Activated CD8-positive, alpha-beta T cell treated with anti-CD3 and anti-CD28 coated beads for 36 hours (primary cell): ENCODE measurements around the gene QPCTL. TPM values are rescaled to one million over a fixed set of nuclear protein-coding genes. Genes with fewer than 3 reads are reported as not detected.
"Not testable (repeated sequence)": the region's sequence is repeated elsewhere in the genome, so short reads cannot be mapped to it uniquely, and the experiment has no call there.

Source experiments
- ATAC-seq: fragments of 200-7000 bp; cut with Tn5 transposase; one replicate; pipeline ENCODE4 v1.10.0; 2021; ENCODE audit warnings: mild to moderate bottlenecking, moderate library complexity
- CTCF ChIA-PET: fragments of 350-600 bp; sonication (Branson Sonifier 250); formaldehyde crosslinking; loops from one replicate; lab custom pipeline; 2021; ENCODE audit warnings: antibody characterized with exemption; lab: Charles Lee
- POLR2A ChIA-PET: fragments of 350-600 bp; sonication (Branson Sonifier 250); formaldehyde crosslinking; loops from one replicate; lab custom pipeline; 2021; ENCODE audit warnings: antibody characterized with exemption; lab: Charles Lee
- DNase-seq: peaks from one replicate; pipeline ENCODE4 v3.0.0-alpha.2; 2020
- H3K27ac Mint-ChIP-seq: one replicate; pipeline ENCODE4 v1.8.0; 2021; ENCODE audit warnings: mild to moderate bottlenecking, mixed read lengths
- H3K27me3 Mint-ChIP-seq: one replicate; pipeline ENCODE4 v1.8.0; 2021; ENCODE audit warnings: mixed read lengths
- H3K36me3 Mint-ChIP-seq: one replicate; pipeline ENCODE4 v1.8.0; 2021; ENCODE audit warnings: low read depth, mixed read lengths
- H3K4me1 Mint-ChIP-seq: one replicate; pipeline ENCODE4 v1.8.0; 2021; ENCODE audit warnings: low read depth, mixed read lengths
- H3K4me3 Mint-ChIP-seq: one replicate; pipeline ENCODE4 v1.8.0; 2021; ENCODE audit warnings: mild to moderate bottlenecking, moderate library complexity, mixed read lengths
- H3K9me3 Mint-ChIP-seq: one replicate; pipeline ENCODE4 v1.8.0; 2021; ENCODE audit warnings: mixed read lengths
- CTCF ChIP-seq: fragments of 200-600 bp; IDR thresholded peaks from one replicate; pipeline ENCODE4 v1.8.0; 2022; ENCODE audit warnings: antibody characterized with exemption, mild to moderate bottlenecking
- intact Hi-C: fragments of 100-400 bp; cut with micrococcal nuclease; formaldehyde crosslinking; loops from one replicate; pipeline ENCODE4 v1.10.0; 2022
- total RNA-seq, 2 experiments: library from RNA; stranded (reverse); gene quantifications; one replicate each; pipeline ENCODE4 v1.2.3, GENCODE V29; 2021

QPCTL gene
- total RNA-seq, 2 experiments from 2014 or later, result 31.6 to 31.7 TPM

GRCh38 chr19:45742969-45743368 lies 50.5 kb downstream of the QPCTL start:
- H3K9me3 Mint-ChIP-seq, result no peaks in the 10 kb centered on the region
- TF ChIP-seq CTCF, result no peak

GRCh38 chr19:45745606-45746005 lies 53.1 kb downstream of the QPCTL start:
- H3K9me3 Mint-ChIP-seq, result no peaks in the 10 kb centered on the region
- intact Hi-C loops, result no loop called here
- H3K4me1 Mint-ChIP-seq, result no peaks in the 10 kb centered on the region
- DNase-seq (no peak), ATAC-seq (no peak)
- CTCF ChIA-PET, result interaction anchor here (0.7 kb wide), 1 partner anchor 24 kb away, joined by 3 read pairs; no protein-coding TSS in a partner anchor
- no peaks in the 10 kb centered on the region for H3K36me3 Mint-ChIP-seq
- TF ChIP-seq CTCF, result no peak
- no peak overlapping the region for H3K4me3 Mint-ChIP-seq
- peaks cover 6% of the 10 kb centered on the region for H3K27me3 Mint-ChIP-seq
- POLR2A ChIA-PET, result no interaction called here
- no peak overlapping the region for H3K27ac Mint-ChIP-seq

More at GRCh38 chr19:45742969-45743368, 50.5 kb downstream of the QPCTL start:
- Mint-ChIP-seq H3K4me1 (no peaks in the 10 kb centered on the region), H3K27me3 (peaks cover 8% of the 10 kb centered on the region), H3K27ac (no peak overlapping the region), H3K4me3 (no peak overlapping the region), H3K36me3 (no peaks in the 10 kb centered on the region)
- no peak for DNase-seq
- CTCF ChIA-PET, result interaction anchor here (1.9 kb wide), 1 partner anchor 26 kb away, joined by 6 read pairs; the partner anchor contains the start of gene SIX5
- POLR2A ChIA-PET, result no interaction called here
- no peak for ATAC-seq
- intact Hi-C loops, result no loop called here

GRCh38 chr19:45746866-45747265 lies 54.4 kb downstream of the QPCTL start:
- Mint-ChIP-seq H3K4me3 (no peak overlapping the region), H3K27ac (no peak overlapping the region), H3K36me3 (no peaks in the 10 kb centered on the region), H3K4me1 (no peaks in the 10 kb centered on the region), H3K27me3 (peaks cover 6% of the 10 kb centered on the region), H3K9me3 (no peaks in the 10 kb centered on the region)
- no peak for DNase-seq
- ChIA-PET CTCF (no interaction called here), POLR2A (no interaction called here)
- TF ChIP-seq CTCF, result no peak
- intact Hi-C loops, result no loop called here
- no peak for ATAC-seq

- Mint-ChIP-seq H3K9me3 (no peaks in the 10 kb centered on the region), H3K4me1 (no peaks in the 10 kb centered on the region), H3K27ac (no peak overlapping the region), H3K36me3 (no peaks in the 10 kb centered on the region), H3K4me3 (no peak overlapping the region), H3K27me3 (peaks cover 6% of the 10 kb centered on the region)
- ATAC-seq (no peak), DNase-seq (no peak)
- POLR2A ChIA-PET, result no interaction called here
- intact Hi-C loops, result no loop called here
- CTCF ChIA-PET, result no interaction called here
- no peak for TF ChIP-seq CTCF
These were observed 55.0 kb downstream of the QPCTL start for GRCh38 chr19:45747513-45747912.

GRCh38 chr19:45751483-45751882 lies 59.0 kb downstream of the QPCTL start:
- H3K27me3 Mint-ChIP-seq, ATAC-seq, POLR2A ChIA-PET, H3K9me3 Mint-ChIP-seq, H3K4me3 Mint-ChIP-seq, H3K36me3 Mint-ChIP-seq, intact Hi-C loops, H3K4me1 Mint-ChIP-seq, DNase-seq, H3K27ac Mint-ChIP-seq: not testable (repeated sequence)
- CTCF ChIA-PET, result interaction anchor here (0.6 kb wide), 1 partner anchor 642 kb away, joined by 3 read pairs; no protein-coding TSS in a partner anchor
